B cell (primary cell): Measurements from ENCODE around the gene DYRK2. TPM values are rescaled to one million over a fixed set of nuclear protein-coding genes. Genes with fewer than 3 reads are reported as not detected.

ENCODE experiments used
- ATAC-seq: fragments of 200-7000 bp; cut with Tn5 transposase; one replicate; pipeline ENCODE4 v1.10.0; 2021; ENCODE audit warnings: low read depth, mild to moderate bottlenecking, moderate number of reproducible peaks, moderate library complexity
- CTCF ChIA-PET: fragments of 350-600 bp; sonication (Branson Sonifier 250); formaldehyde crosslinking; loops from one replicate; lab custom pipeline; 2021; ENCODE audit warnings: antibody characterized with exemption, inconsistent platforms; lab: Charles Lee
- POLR2A ChIA-PET: fragments of 350-600 bp; sonication (Branson Sonifier 250); formaldehyde crosslinking; loops from one replicate; lab custom pipeline; 2021; ENCODE audit warnings: antibody characterized with exemption; lab: Charles Lee
- DNase-seq: peaks from one replicate; pipeline ENCODE4 v3.0.0; 2013
- H2AFZ ChIP-seq: 2 replicates; pipeline ENCODE4 v1.6.1; 2012; ENCODE audit warnings: mild to moderate bottlenecking, low read depth, low read length; ENCODE audit not compliant: insufficient read depth, poor library complexity, severe bottlenecking
- H3K27ac ChIP-seq, 2 donors: 1 replicate in 1 of 2; 2 replicates in 1 of 2; pipeline ENCODE4 v1.5.1; 2012 to 2013; ENCODE audit warnings: low read length in 2 of 2, mild to moderate bottlenecking in 2 of 2, moderate library complexity in 1 of 2
- H3K27me3 ChIP-seq, 4 experiments: fragments of 200-600 bp in 1 of 4; sonication (generic) in 1 of 4; replicated peaks in 1 of 4; 1 replicate in 2 of 4; 2 replicates in 2 of 4; pipeline versions ENCODE4 v1.6.1 to v1.7.0; 2013 to 2016; ENCODE audit warnings: low read length in 3 of 4, mild to moderate bottlenecking in 2 of 4, mixed read lengths in 1 of 4, moderate library complexity in 1 of 4; ENCODE audit not compliant: insufficient read depth in 4 of 4, control insufficient read depth in 3 of 4; ENCODE audit errors: control extremely low read depth in 1 of 4
- H3K36me3 ChIP-seq, 2 experiments: replicated peaks in 1 of 2; 1 replicate in 1 of 2; 2 replicates in 1 of 2; pipeline versions ENCODE4 v1.6.1 to v1.7.1; 2013; ENCODE audit warnings: low read length in 1 of 2; ENCODE audit not compliant: insufficient read depth in 2 of 2, control insufficient read depth in 1 of 2; ENCODE audit errors: control extremely low read depth in 1 of 2, extremely low read depth in 1 of 2
- H3K4me1 ChIP-seq, 2 donors: fragments of 200-600 bp in 1 of 2; sonication (generic) in 1 of 2; 1 replicate in 1 of 2; 2 replicates in 1 of 2; pipeline versions ENCODE4 v1.5.1 to v1.6.1; 2013 to 2017; ENCODE audit warnings: low read length in 2 of 2; ENCODE audit not compliant: control insufficient read depth in 2 of 2, insufficient read depth in 2 of 2
- H3K4me2 ChIP-seq: replicated peaks from 2 replicates; pipeline ENCODE3; 2012; ENCODE audit warnings: mild to moderate bottlenecking, low read depth, low read length; ENCODE audit not compliant: poor library complexity, severe bottlenecking
- H3K4me3 ChIP-seq, 5 experiments: fragments of 200-600 bp in 1 of 5; sonication (generic) in 1 of 5; 1 replicate in 3 of 5; 2 replicates in 2 of 5; pipeline versions ENCODE4 v1.5.1 to v1.7.0; 2011 to 2016; ENCODE audit warnings: low read length in 4 of 5, mild to moderate bottlenecking in 4 of 5, low read depth in 2 of 5, control low read depth in 1 of 5, moderate library complexity in 1 of 5; ENCODE audit not compliant: insufficient read depth in 1 of 5; ENCODE audit errors: control extremely low read depth in 1 of 5, extremely low read depth in 1 of 5
- H3K79me2 ChIP-seq: fragments of 200-600 bp; sonication (generic); one replicate; pipeline ENCODE4 v1.6.0; 2016; ENCODE audit warnings: low read length; ENCODE audit not compliant: control insufficient read depth, insufficient read depth
- H3K9ac ChIP-seq: fragments of 200-600 bp; sonication (generic); 2 replicates; pipeline ENCODE4 v1.6.1; 2017; ENCODE audit warnings: mild to moderate bottlenecking, low read length, moderate library complexity
- H3K9me3 ChIP-seq, 3 donors: one replicate each; pipeline versions ENCODE4 v1.6.1 to v1.7.1; 2013; ENCODE audit warnings: low read length in 2 of 3; ENCODE audit not compliant: control insufficient read depth in 2 of 3, insufficient read depth in 1 of 3; ENCODE audit errors: control extremely low read depth in 1 of 3
- H4K20me1 ChIP-seq: 2 replicates; pipeline ENCODE4 v1.6.0; 2012; ENCODE audit warnings: mild to moderate bottlenecking, low read length; ENCODE audit not compliant: insufficient read depth, control insufficient read depth, poor library complexity, severe bottlenecking
- H3K27ac Mint-ChIP-seq: one replicate; pipeline ENCODE4 v1.8.0; 2021; ENCODE audit warnings: mixed read lengths
- H3K27me3 Mint-ChIP-seq: one replicate; pipeline ENCODE4 v1.8.0; 2021; ENCODE audit warnings: mixed read lengths
- H3K4me1 Mint-ChIP-seq: one replicate; pipeline ENCODE4 v1.8.0; 2021; ENCODE audit warnings: mixed read lengths
- H3K4me3 Mint-ChIP-seq: one replicate; pipeline ENCODE4 v1.8.0; 2021; ENCODE audit warnings: mixed read lengths
- H3K9me3 Mint-ChIP-seq: one replicate; pipeline ENCODE4 v1.8.0; 2022; ENCODE audit warnings: mixed read lengths; ENCODE audit not compliant: insufficient read depth
- EZH2 ChIP-seq: IDR thresholded peaks from 2 replicates; pipeline ENCODE4 v1.6.1; 2012; ENCODE audit warnings: borderline replicate concordance, low read depth, mild to moderate bottlenecking, moderate library complexity, low read length; ENCODE audit not compliant: insufficient read depth, poor library complexity, severe bottlenecking
- WGBS: methylation state at CpG from one replicate; pipeline ENCODE4 v1.1.5; 2013; ENCODE audit warnings: missing lambda C conversion rate; ENCODE audit not compliant: insufficient coverage; 5-methylcytosine and 5-hydroxymethylcytosine counted together
- intact Hi-C: fragments of 100-400 bp; cut with micrococcal nuclease; formaldehyde crosslinking; loops from one replicate; pipeline ENCODE4 v1.10.0; 2022
- polyA plus RNA-seq: library from polyadenylated mRNA; depleted of rRNA; stranded (reverse); fragments of >200 nt; gene quantifications from 2 replicates; pipeline ENCODE4 v1.2.3, GENCODE V29; 2012
- total RNA-seq, 2 donors: library from RNA; stranded (reverse); fragments of 120-200 nt in 1 of 2; gene quantifications; 1 replicate in 1 of 2; 2 replicates in 1 of 2; pipeline versions ENCODE4 v1.2.3 to v1.2.4, GENCODE V29; 2013 to 2022
- TF ChIP-seq, protein P1 (sequence below): fragments of 200-600 bp; IDR thresholded peaks from one replicate; pipeline ENCODE4 v1.8.0; 2022; ENCODE audit warnings: antibody characterized with exemption, mild to moderate bottlenecking

The DYRK2 gene
- total and polyA plus RNA-seq, 2 donors (not counting 1 experiment from before 2014, with no cell fraction given) = 21.3 to 75.3 TPM

DNA sequence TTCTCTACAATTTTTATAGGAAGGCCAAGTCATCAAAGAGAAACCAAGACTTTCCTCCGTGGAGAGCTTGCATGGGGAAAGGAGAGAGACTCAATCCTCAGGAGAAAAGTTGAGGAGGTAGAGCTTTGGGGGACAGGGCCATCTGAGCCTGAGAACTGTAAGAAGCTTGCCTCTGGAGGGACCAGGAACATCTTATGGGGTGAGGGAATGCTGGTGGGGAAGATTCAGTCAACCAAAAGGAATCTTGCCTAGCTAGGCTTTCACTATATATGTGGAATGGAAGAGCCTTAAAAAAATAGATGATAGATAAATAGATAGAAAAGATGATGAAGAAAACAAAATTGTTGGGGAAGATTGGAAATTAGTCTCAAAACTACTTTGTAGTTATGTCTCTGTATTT, 63.5 kb downstream of the DYRK2 start:
- H3K4me2 ChIP-seq = no peak overlapping the region
- H3K4me3 ChIP-seq = no peak overlapping the region
- H3K27me3 ChIP-seq = no peaks in the 10 kb centered on the region
- H3K27ac ChIP-seq = no peak overlapping the region
- CTCF ChIA-PET = no interaction called here
- H3K4me1 ChIP-seq = peaks cover 0 to 3% of the 10 kb centered on the region in 2 donors
- no peak overlapping the region for H2AFZ ChIP-seq
- DNase-seq = no peak
- H4K20me1 ChIP-seq = no peaks in the 10 kb centered on the region
- POLR2A ChIA-PET = no interaction called here
- Mint-ChIP-seq H3K4me1 (peaks cover 7% of the 10 kb centered on the region), H3K9me3 (no peaks in the 10 kb centered on the region), H3K27me3 (peaks cover 3% of the 10 kb centered on the region), H3K27ac (no peak overlapping the region), H3K4me3 (no peak overlapping the region)
- no peak for ATAC-seq
- no peaks in the 10 kb centered on the region for H3K9me3 ChIP-seq
- no peak for TF ChIP-seq EZH2
- TF ChIP-seq, protein P1, sequence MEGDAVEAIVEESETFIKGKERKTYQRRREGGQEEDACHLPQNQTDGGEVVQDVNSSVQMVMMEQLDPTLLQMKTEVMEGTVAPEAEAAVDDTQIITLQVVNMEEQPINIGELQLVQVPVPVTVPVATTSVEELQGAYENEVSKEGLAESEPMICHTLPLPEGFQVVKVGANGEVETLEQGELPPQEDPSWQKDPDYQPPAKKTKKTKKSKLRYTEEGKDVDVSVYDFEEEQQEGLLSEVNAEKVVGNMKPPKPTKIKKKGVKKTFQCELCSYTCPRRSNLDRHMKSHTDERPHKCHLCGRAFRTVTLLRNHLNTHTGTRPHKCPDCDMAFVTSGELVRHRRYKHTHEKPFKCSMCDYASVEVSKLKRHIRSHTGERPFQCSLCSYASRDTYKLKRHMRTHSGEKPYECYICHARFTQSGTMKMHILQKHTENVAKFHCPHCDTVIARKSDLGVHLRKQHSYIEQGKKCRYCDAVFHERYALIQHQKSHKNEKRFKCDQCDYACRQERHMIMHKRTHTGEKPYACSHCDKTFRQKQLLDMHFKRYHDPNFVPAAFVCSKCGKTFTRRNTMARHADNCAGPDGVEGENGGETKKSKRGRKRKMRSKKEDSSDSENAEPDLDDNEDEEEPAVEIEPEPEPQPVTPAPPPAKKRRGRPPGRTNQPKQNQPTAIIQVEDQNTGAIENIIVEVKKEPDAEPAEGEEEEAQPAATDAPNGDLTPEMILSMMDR = no peak
- intact Hi-C loops = no loop called here
- no peaks in the 10 kb centered on the region for H3K36me3 ChIP-seq
- WGBS = 88% methylated on average over 1 of the region's 1 CpG
- H3K79me2 ChIP-seq = no peaks in the 10 kb centered on the region
- no peak overlapping the region for H3K9ac ChIP-seq

DNA sequence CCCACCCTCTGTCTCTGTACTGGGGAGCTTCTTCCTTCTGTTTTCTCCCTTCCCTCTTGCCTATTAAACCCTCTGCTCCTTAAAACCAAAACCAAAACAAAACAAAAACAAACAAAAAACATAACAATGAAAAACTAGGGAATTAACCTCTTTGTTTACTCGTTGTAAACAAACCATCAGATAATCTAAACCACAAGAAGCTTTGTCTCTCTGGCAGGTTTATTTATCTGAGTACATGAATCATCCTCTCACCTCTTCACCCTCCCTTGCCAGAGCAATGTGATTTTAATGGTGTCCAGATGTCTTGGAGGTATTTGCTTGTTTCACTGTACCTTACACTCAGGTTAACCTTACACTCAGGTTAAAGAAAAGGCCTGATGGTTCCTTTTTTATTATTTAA, 66.1 kb downstream of the DYRK2 start:
- no peaks in the 10 kb centered on the region for H3K9me3 Mint-ChIP-seq
- no peak overlapping the region for H3K4me3 Mint-ChIP-seq
- no CpG with 5 or more reads among the region's 1 CpG for WGBS
- H2AFZ ChIP-seq = no peak overlapping the region
- no peak overlapping the region for H3K27ac Mint-ChIP-seq
- H3K9me3 ChIP-seq = no peaks in the 10 kb centered on the region
- no peaks in the 10 kb centered on the region for H4K20me1 ChIP-seq
- peaks cover 9% of the 10 kb centered on the region for H3K27me3 Mint-ChIP-seq
- H3K4me2 ChIP-seq = no peak overlapping the region
- H3K4me1 ChIP-seq = peaks cover 0 to 3% of the 10 kb centered on the region in 2 donors
- H3K79me2 ChIP-seq = no peaks in the 10 kb centered on the region
- no peaks in the 10 kb centered on the region for H3K36me3 ChIP-seq
- H3K4me1 Mint-ChIP-seq = peaks cover 7% of the 10 kb centered on the region
- intact Hi-C loops = no loop called here
- TF ChIP-seq, protein P1 = no peak
- TF ChIP-seq EZH2 = no peak
- no peak overlapping the region for H3K27ac ChIP-seq
- H3K9ac ChIP-seq = no peak overlapping the region
- POLR2A ChIA-PET = no interaction called here
- CTCF ChIA-PET = no interaction called here
- no peak overlapping the region for H3K4me3 ChIP-seq
- no peaks in the 10 kb centered on the region for H3K27me3 ChIP-seq
- no peak for ATAC-seq
- DNase-seq = no peak
